GM13977 (cell line): Measurements from ENCODE around the gene PTGFRN.

Experiments used
- DNase-seq: peaks from one replicate; pipeline ENCODE4 v3.0.0; 2012; ENCODE audit warnings: low spot score
- in situ Hi-C: fragments of 300-500 bp; cut with MboI; formaldehyde crosslinking; loops from one replicate; pipeline ENCODE4 v1.12.0; 2022; ENCODE audit warnings: low sequenced_read_pairs, low pct_unique_long_range_greater_than_20kb, mixed read lengths, inconsistent platforms; ENCODE audit not compliant: unreplicated experiment
- TF ChIP-seq, protein P1 (sequence below): IDR thresholded peaks from 2 replicates; pipeline ENCODE4 v1.5.1; 2012; ENCODE audit warnings: mild to moderate bottlenecking, control low read depth; ENCODE audit not compliant: insufficient read depth; ENCODE audit errors: extremely low read depth, missing control alignments

PTGFRN gene

GRCh38 chr1:116952738-116953275, 43.1 kb downstream of the PTGFRN start:
- in situ Hi-C loops = no loop called here
- TF ChIP-seq, protein P1, sequence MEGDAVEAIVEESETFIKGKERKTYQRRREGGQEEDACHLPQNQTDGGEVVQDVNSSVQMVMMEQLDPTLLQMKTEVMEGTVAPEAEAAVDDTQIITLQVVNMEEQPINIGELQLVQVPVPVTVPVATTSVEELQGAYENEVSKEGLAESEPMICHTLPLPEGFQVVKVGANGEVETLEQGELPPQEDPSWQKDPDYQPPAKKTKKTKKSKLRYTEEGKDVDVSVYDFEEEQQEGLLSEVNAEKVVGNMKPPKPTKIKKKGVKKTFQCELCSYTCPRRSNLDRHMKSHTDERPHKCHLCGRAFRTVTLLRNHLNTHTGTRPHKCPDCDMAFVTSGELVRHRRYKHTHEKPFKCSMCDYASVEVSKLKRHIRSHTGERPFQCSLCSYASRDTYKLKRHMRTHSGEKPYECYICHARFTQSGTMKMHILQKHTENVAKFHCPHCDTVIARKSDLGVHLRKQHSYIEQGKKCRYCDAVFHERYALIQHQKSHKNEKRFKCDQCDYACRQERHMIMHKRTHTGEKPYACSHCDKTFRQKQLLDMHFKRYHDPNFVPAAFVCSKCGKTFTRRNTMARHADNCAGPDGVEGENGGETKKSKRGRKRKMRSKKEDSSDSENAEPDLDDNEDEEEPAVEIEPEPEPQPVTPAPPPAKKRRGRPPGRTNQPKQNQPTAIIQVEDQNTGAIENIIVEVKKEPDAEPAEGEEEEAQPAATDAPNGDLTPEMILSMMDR = no peak
- no peak for DNase-seq

DNA sequence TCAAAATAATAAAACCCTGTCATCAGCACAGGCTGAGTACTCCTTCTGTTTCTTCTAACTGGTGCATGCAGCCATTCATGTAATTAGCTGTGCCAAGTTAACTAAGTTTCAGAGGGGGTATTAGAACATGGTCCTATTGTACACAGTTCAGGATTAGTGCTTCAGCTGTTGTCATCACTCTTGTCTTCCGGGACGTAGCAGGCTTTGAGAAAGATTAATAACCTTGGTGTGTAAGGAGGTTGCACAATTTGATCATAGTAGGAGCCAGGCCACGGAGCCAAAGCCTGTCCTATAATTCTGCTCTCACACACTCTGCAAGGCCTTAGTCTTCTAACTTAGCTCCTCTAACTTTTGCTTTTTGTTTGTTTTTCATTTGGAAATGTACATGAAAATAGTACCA, 44.7 kb downstream of the PTGFRN start:
- DNase-seq = no peak
- in situ Hi-C loops = no loop called here

GRCh38 chr1:116956378-116956777, 46.7 kb downstream of the PTGFRN start:
- in situ Hi-C loops = no loop called here
- no peak for DNase-seq
- TF ChIP-seq, protein P1 = no peak

More for the DNA sequence above, 44.7 kb downstream of the PTGFRN start:
- TF ChIP-seq, protein P1 = no peak

GRCh38 chr1:116957646-116958045, 47.9 kb downstream of the PTGFRN start:
- TF ChIP-seq, protein P1 = no peak
- in situ Hi-C loops = no loop called here
- DNase-seq = no peak

DNA sequence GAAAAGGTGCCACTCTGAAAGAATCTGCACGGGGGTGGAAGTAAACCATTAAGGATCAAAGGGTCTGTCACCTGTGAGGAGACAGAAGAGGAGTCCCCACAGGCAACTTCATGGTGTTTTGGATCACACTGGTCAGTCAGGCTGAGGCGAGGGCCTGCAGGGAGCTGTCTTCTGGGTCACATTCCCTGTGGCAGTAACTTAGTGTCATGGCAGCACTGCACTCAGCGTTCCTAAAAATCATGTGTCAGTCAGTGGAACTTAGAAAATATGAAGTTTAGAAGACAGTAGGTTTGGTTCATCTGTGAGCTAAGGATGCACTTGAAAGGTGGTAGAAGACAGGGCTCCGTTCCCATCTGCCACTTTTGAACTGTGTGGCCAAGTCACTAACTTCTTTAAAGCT, 48.4 kb downstream of the PTGFRN start:
- TF ChIP-seq, protein P1 = no peak
- in situ Hi-C loops = no loop called here
- no peak for DNase-seq

DNA sequence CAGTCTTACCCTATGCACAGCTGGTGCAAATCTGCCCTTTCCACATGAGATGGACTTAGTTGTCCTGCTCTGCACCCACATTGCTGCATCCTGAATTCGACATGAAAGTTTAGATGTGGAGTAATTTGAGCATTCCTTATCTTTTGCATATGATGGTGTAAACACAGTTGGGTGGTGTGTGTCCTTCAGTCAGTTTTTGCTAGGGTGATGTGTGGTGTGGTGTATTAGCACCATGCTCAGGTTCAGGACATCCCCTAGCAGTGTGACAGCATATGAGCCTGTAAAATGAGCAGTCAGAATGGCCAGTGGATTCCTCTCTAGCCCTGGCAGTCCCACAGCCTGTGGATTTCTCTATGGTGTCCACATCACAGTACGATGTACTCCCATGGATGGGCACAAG, 49.3 kb downstream of the PTGFRN start:
- in situ Hi-C loops = no loop called here
- no peak for DNase-seq

More for the DNA sequence above, 49.3 kb downstream of the PTGFRN start:
- TF ChIP-seq, protein P1 = no peak
